A549 (cell line): ENCODE measurements around the gene CBR3. TPM values are rescaled to one million over a fixed set of nuclear protein-coding genes. Genes with fewer than 3 reads are reported as not detected.
"Not testable (repeated sequence)": the region's sequence is repeated elsewhere in the genome, so short reads cannot be mapped to it uniquely, and the experiment has no call there.

ENCODE experiments used
- ATAC-seq, 2 experiments: fragments of 200-7000 bp in 1 of 2; fragments of >200 bp in 1 of 2; cut with Nextera tagmentation in 1 of 2; cut with Tn5 transposase in 1 of 2; 3 replicates each; pipeline versions ENCODE4 v1.8.0 to v1.9.1; 2018 to 2020; ENCODE audit warnings: mild to moderate bottlenecking in 1 of 2, moderate library complexity in 1 of 2
- CTCF ChIA-PET: fragments of 300-600 bp; sonication (Branson Sonifier 250); formaldehyde crosslinking; extraction: SDS; loops from one replicate; lab custom pipeline; 2021; ENCODE audit warnings: antibody characterized with exemption, inconsistent platforms; lab: Yijun Ruan, JAX
- POLR2A ChIA-PET: fragments of 350-600 bp; formaldehyde crosslinking; extraction: SDS; loops from one replicate; lab custom pipeline; 2021; ENCODE audit warnings: antibody characterized with exemption, inconsistent platforms; lab: Yijun Ruan, JAX
- DNase-seq, 2 experiments: peaks; one replicate each; pipeline versions ENCODE4 v3.0.0 to v3.0.0-alpha.2; 2011 to 2016; ENCODE audit warnings: low read depth in 1 of 2, low spot score in 1 of 2
- FAIRE-seq: peaks from 2 replicates; lab custom pipeline; 2011; peaks lifted over from hg19 to GRCh38; lab: Jason Lieb, UNC
- H3K27ac ChIP-seq, 2 experiments: fragments of >200 bp; sonication (Bioruptor Twin); formaldehyde crosslinking; 3 replicates each; pipeline ENCODE4 v1.5.1; 2016 to 2017
- H3K4me1 ChIP-seq: fragments of >200 bp; sonication (Bioruptor Twin); formaldehyde crosslinking; 3 replicates; pipeline ENCODE4 v1.6.1; 2016
- H3K4me2 ChIP-seq: fragments of >200 bp; sonication (Bioruptor Twin); formaldehyde crosslinking; 3 replicates; pipeline ENCODE4 v1.6.1; 2016
- H3K4me3 ChIP-seq: fragments of >200 bp; sonication (Bioruptor Twin); formaldehyde crosslinking; 3 replicates; pipeline ENCODE4 v1.5.1; 2016
- H3K9me3 ChIP-seq: fragments of >200 bp; sonication (Bioruptor Twin); formaldehyde crosslinking; 3 replicates; pipeline ENCODE4 v1.6.1; 2016
- CBX2 ChIP-seq: fragments of 200-600 bp; sonication (generic); IDR thresholded peaks from 2 replicates; pipeline ENCODE4 v1.6.1; 2016; ENCODE audit warnings: low read depth, mild to moderate bottlenecking, borderline replicate concordance
- E2F6 ChIP-seq: IDR thresholded peaks from 2 replicates; pipeline ENCODE4 v1.6.1; 2012; ENCODE audit warnings: low read depth, borderline replicate concordance
- ESRRA ChIP-seq: fragments of 150-350 bp; IDR thresholded peaks from 2 replicates; pipeline ENCODE4 v1.6.1; 2014; ENCODE audit warnings: mild to moderate bottlenecking, low read length, borderline replicate concordance
- FOSB ChIP-seq: fragments of 250-450 bp; sonication (Bioruptor Pico); IDR thresholded peaks from 2 replicates; pipeline ENCODE4 v1.5.0; 2020; ENCODE audit warnings: mild to moderate bottlenecking, moderate library complexity
- HDAC2 ChIP-seq: fragments of 200-600 bp; sonication (generic); IDR thresholded peaks from 2 replicates; pipeline ENCODE4 v1.6.1; 2016
- HEYL ChIP-seq: fragments of 250-450 bp; sonication (Bioruptor Pico); IDR thresholded peaks from 2 replicates; pipeline ENCODE4 v1.8.0; 2021; ENCODE audit warnings: mild to moderate bottlenecking, moderate library complexity
- HOXA7 ChIP-seq: fragments of 250-450 bp; sonication (Bioruptor Pico); IDR thresholded peaks from 2 replicates; pipeline ENCODE4 v1.5.0; 2020; ENCODE audit warnings: mild to moderate bottlenecking, moderate library complexity
- HOXB13 ChIP-seq: fragments of 250-450 bp; sonication (Bioruptor Pico); IDR thresholded peaks from 2 replicates; pipeline ENCODE4 v1.5.0; 2020; ENCODE audit warnings: low read depth, mild to moderate bottlenecking, moderate library complexity
- NR3C1 ChIP-seq: fragments of >200 bp; sonication (Bioruptor Twin); formaldehyde crosslinking; IDR thresholded peaks from 3 replicates; pipeline ENCODE4 v1.6.1; 2017
- POLR2A ChIP-seq: IDR thresholded peaks from 2 replicates; pipeline ENCODE4 v1.6.1; 2012; ENCODE audit warnings: mild to moderate bottlenecking, low read length
- RAD21 ChIP-seq, 2 experiments: fragments of >200 bp in 1 of 2; sonication (Bioruptor Twin) in 1 of 2; formaldehyde crosslinking in 1 of 2; IDR thresholded peaks in 1 of 2; conservative IDR thresholded peaks in 1 of 2; 2 replicates in 1 of 2; 3 replicates in 1 of 2; pipeline ENCODE4 v1.6.1; 2012 to 2018; ENCODE audit warnings: inconsistent platforms in 1 of 2
- RNF2 ChIP-seq: fragments of 200-600 bp; sonication (generic); IDR thresholded peaks from 2 replicates; pipeline ENCODE4 v1.6.1; 2016; ENCODE audit warnings: low read depth, mild to moderate bottlenecking, antibody characterized with exemption, moderate library complexity, borderline replicate concordance
- USF2 ChIP-seq: fragments of 450-650 bp; IDR thresholded peaks from 2 replicates; pipeline ENCODE4 v1.6.1; 2014; ENCODE audit warnings: antibody characterized with exemption
- ZFP36 ChIP-seq: fragments of 450-650 bp; IDR thresholded peaks from 2 replicates; pipeline ENCODE4 v1.6.1; 2014; ENCODE audit warnings: borderline replicate concordance; ENCODE audit not compliant: partially characterized antibody
- WGBS: methylation state at CpG from one replicate; pipeline ENCODE4 v1.1.6; 2017; ENCODE audit errors: missing lambda C conversion rate; 5-methylcytosine and 5-hydroxymethylcytosine counted together
- polyA plus RNA-seq, 4 experiments: library from polyadenylated mRNA; depleted of rRNA in 3 of 4; stranded (reverse); fragments of >200 nt; fragmentation: RNase III in 1 of 4; extraction: RNeasy Plus Mini Kit Qiagen cat#74134 plus additional on column Dnase treatment in 1 of 4; gene quantifications; 2 replicates in 3 of 4; 3 replicates in 1 of 4; pipeline ENCODE4 v1.2.3, GENCODE V29; 2011 to 2017
- TF ChIP-seq, protein P1 (sequence below): fragments of >200 bp; sonication (Bioruptor Twin); formaldehyde crosslinking; IDR thresholded peaks from 3 replicates; pipeline ENCODE4 v1.6.1; 2016

CBR3 gene
- polyA plus RNA-seq, 2 of the 4 experiments (the other 2 are of a cell fraction) = 5.9 to 6.1 TPM

GRCh38 chr21:36098182-36098532 is 36.7 kb upstream of the CBR3 start:
- ChIA-PET CTCF (interaction anchor here (0.6 to 1.4 kb wide), 2 partner anchors 14 to 19 kb away, joined by 3 to 5 read pairs; no protein-coding TSS in a partner anchor), POLR2A (no interaction called here)
- no peaks in the 10 kb centered on the region for H3K9me3 ChIP-seq
- no peak for FAIRE-seq
- H3K4me1 ChIP-seq = no peaks in the 10 kb centered on the region
- no peak overlapping the region for H3K27ac ChIP-seq
- 52% methylated on average over 2 of the region's 2 CpGs for WGBS
- ATAC-seq = no peak
- no peak overlapping the region for H3K4me3 ChIP-seq
- TF ChIP-seq RAD21 (conservative IDR thresholded peaks at IDR 0.05 in 1 of 2, IDR thresholded peaks at IDR 0.05 in 1 of 2) (no peak), ESRRA (no peak), HEYL (CRISPR knock-in tag) (no peak)
- TF ChIP-seq, all 56 proteins: peak for 0
- DNase-seq = no peak
- H3K4me2 ChIP-seq = no peak overlapping the region

- no peak for FAIRE-seq
- Histone ChIP-seq H3K27ac (no peak overlapping the region), H3K4me2 (no peak overlapping the region), H3K4me3 (no peak overlapping the region), H3K4me1 (no peaks in the 10 kb centered on the region), H3K9me3 (no peaks in the 10 kb centered on the region)
- no peak for DNase-seq
- no peak for TF ChIP-seq NR3C1
- no peak for TF ChIP-seq HDAC2
- no peak for TF ChIP-seq RNF2
- TF ChIP-seq CBX2 = no peak
- TF ChIP-seq HEYL (CRISPR knock-in tag) = no peak
- TF ChIP-seq, protein P1, sequence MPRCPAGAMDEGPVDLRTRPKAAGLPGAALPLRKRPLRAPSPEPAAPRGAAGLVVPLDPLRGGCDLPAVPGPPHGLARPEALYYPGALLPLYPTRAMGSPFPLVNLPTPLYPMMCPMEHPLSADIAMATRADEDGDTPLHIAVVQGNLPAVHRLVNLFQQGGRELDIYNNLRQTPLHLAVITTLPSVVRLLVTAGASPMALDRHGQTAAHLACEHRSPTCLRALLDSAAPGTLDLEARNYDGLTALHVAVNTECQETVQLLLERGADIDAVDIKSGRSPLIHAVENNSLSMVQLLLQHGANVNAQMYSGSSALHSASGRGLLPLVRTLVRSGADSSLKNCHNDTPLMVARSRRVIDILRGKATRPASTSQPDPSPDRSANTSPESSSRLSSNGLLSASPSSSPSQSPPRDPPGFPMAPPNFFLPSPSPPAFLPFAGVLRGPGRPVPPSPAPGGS = no peak
- TF ChIP-seq HOXB13 = no peak
- TF ChIP-seq POLR2A = no peak
- TF ChIP-seq FOSB = no peak
- TF ChIP-seq HOXA7 (CRISPR knock-in tag) = no peak
- WGBS = 91% methylated on average over 3 of the region's 3 CpGs
- ChIA-PET POLR2A (no interaction called here), CTCF (interaction anchor here (1.4 kb wide), 1 partner anchor 13 kb away, joined by 5 read pairs; no protein-coding TSS in a partner anchor)
- ATAC-seq = no peak
These were observed 35.9 kb upstream of the CBR3 start for GRCh38 chr21:36099000-36099399.

- DNase-seq, H3K9me3 ChIP-seq, FAIRE-seq, H3K4me2 ChIP-seq, H3K4me1 ChIP-seq, H3K4me3 ChIP-seq, POLR2A ChIA-PET, H3K27ac ChIP-seq, ATAC-seq: not testable (repeated sequence)
- WGBS = 64% methylated on average over 13 of the region's 13 CpGs
- CTCF ChIA-PET = interaction anchor here (1.9 kb wide), 1 partner anchor 14 kb away, joined by 6 read pairs; no protein-coding TSS in a partner anchor
These were observed 35.1 kb upstream of the CBR3 start for GRCh38 chr21:36099695-36100211.

GRCh38 chr21:36100971-36101641 is 33.8 kb upstream of the CBR3 start:
- no peak for ATAC-seq
- H3K4me2 ChIP-seq = no peak overlapping the region
- FAIRE-seq = no peak
- DNase-seq = no peak
- H3K27ac ChIP-seq = no peak overlapping the region
- no peak for TF ChIP-seq ZFP36
- no peak for TF ChIP-seq RAD21 (conservative IDR thresholded peaks at IDR 0.05 in 1 of 2, IDR thresholded peaks at IDR 0.05 in 1 of 2)
- TF ChIP-seq POLR2A = no peak
- TF ChIP-seq, protein P1 = no peak
- no peak for TF ChIP-seq E2F6
- no peak for TF ChIP-seq HOXB13
- no peak for TF ChIP-seq USF2
- H3K4me1 ChIP-seq = no peaks in the 10 kb centered on the region
- H3K4me3 ChIP-seq = no peak overlapping the region
- CTCF ChIA-PET = interaction anchor here (0.7 to 1.9 kb wide), 5 partner anchors 11 to 72 kb away, joined by 3 to 6 read pairs (median 3); no protein-coding TSS in a partner anchor
- WGBS = 54% methylated on average over 6 of the region's 6 CpGs
- POLR2A ChIA-PET = no interaction called here
- H3K9me3 ChIP-seq = no peaks in the 10 kb centered on the region
